Bronchial epithelial cell (primary cell): Measurements from ENCODE around the gene NCOA6. TPM values are rescaled to one million over a fixed set of nuclear protein-coding genes. Genes with fewer than 3 reads are reported as not detected.
"Not testable (repeated sequence)": the region's sequence is repeated elsewhere in the genome, so short reads cannot be mapped to it uniquely, and the experiment has no call there.

Experiments used
- DNase-seq: peaks from one replicate; pipeline ENCODE4 v3.0.0-alpha.2; 2010; ENCODE audit warnings: low read depth
- FAIRE-seq: peaks from 2 replicates; lab custom pipeline; 2011; peaks lifted over from hg19 to GRCh38; lab: Jason Lieb, UNC
- H3K27me3 ChIP-seq: 2 replicates; pipeline ENCODE4 v1.5.1; 2011; ENCODE audit warnings: low read length; ENCODE audit not compliant: control insufficient read depth, insufficient read depth
- H3K36me3 ChIP-seq: 2 replicates; pipeline ENCODE4 v1.5.1; 2011; ENCODE audit warnings: low read length; ENCODE audit not compliant: control insufficient read depth, insufficient read depth
- H3K4me3 ChIP-seq: 2 replicates; pipeline ENCODE4 v1.5.1; 2011; ENCODE audit warnings: mild to moderate bottlenecking, low read depth, low read length, control low read depth
- total RNA-seq: library from RNA; depleted of rRNA; stranded (reverse); fragments of >200 nt; gene quantifications from 2 replicates; pipeline ENCODE4 v1.2.1, GENCODE V29; 2014
- TF ChIP-seq, protein P1 (sequence below): IDR thresholded peaks from 2 replicates; pipeline ENCODE4 v1.5.1; 2011; ENCODE audit warnings: mild to moderate bottlenecking, moderate library complexity, low read length, control low read depth, inconsistent platforms; ENCODE audit not compliant: insufficient read depth, severe bottlenecking

The NCOA6 gene
- total RNA-seq, 1 donor from 2014 or later = 5.5 TPM

DNA sequence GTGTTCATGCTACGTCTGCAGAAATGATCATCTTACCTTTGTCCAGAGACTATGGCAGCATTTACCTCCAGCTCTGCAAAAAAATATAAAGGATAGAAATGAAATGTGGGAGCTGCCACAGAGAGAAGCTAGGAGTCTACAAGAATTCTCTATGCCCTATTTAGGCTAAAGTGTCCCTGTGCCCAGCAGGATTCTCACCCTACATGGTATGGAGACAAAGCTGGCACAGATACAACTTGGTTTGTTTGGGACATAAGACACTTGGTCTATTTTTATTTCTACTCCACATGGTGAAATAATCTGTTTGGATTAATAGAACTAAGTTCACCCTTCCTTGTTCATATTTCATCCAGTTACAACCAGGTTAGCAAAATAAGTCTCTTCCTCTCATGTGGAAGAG is 92.9 kb downstream of the NCOA6 start:
- no peak for FAIRE-seq
- peaks cover 11% of the 10 kb centered on the region for H3K36me3 ChIP-seq
- TF ChIP-seq, protein P1, sequence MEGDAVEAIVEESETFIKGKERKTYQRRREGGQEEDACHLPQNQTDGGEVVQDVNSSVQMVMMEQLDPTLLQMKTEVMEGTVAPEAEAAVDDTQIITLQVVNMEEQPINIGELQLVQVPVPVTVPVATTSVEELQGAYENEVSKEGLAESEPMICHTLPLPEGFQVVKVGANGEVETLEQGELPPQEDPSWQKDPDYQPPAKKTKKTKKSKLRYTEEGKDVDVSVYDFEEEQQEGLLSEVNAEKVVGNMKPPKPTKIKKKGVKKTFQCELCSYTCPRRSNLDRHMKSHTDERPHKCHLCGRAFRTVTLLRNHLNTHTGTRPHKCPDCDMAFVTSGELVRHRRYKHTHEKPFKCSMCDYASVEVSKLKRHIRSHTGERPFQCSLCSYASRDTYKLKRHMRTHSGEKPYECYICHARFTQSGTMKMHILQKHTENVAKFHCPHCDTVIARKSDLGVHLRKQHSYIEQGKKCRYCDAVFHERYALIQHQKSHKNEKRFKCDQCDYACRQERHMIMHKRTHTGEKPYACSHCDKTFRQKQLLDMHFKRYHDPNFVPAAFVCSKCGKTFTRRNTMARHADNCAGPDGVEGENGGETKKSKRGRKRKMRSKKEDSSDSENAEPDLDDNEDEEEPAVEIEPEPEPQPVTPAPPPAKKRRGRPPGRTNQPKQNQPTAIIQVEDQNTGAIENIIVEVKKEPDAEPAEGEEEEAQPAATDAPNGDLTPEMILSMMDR = no peak
- no peak for DNase-seq
- no peak overlapping the region for H3K4me3 ChIP-seq
- no peaks in the 10 kb centered on the region for H3K27me3 ChIP-seq

DNA sequence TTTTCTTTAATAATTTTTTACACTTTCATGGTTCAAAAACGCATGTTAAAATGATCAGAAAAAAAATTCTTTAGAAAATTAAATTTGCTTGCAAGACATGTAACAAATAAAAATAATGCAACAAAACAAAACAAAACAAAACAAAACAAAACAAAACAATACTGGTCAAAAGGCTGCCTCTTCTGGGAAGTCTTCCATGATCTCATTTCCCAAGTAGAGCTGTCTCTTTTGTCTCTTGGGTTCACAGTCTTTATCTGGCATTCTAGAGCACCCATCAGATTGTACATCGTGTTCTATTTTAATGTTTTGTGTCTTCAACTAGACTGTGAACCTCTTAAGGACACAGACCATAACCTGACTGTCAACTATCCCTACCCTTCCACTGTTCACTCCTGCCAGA is 96.0 kb downstream of the NCOA6 start:
- DNase-seq (no peak), FAIRE-seq (no peak)
- Histone ChIP-seq H3K4me3 (no peak overlapping the region), H3K27me3 (no peaks in the 10 kb centered on the region), H3K36me3 (peaks cover 10% of the 10 kb centered on the region)
- TF ChIP-seq, protein P1 = no peak

DNA sequence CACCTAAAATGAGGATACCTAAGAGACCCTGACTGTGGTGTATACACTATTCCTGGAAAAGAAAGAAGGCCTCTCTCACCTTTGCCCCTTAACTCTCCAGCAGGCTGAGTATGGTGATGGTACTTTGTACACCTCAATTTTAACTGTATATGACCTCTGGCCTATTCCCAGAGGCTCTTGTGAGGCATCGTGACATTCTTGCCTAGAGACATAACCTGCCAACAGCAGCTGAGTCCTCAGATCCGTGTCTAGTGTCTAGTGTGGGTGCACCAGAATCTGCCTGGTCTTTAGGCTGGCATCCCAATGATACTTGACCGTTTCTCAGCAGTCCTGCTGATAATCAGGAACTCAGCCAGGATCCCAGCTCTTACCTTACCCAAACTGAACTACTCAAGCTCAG is 101.3 kb downstream of the NCOA6 start:
- DNase-seq = no peak
- TF ChIP-seq, protein P1 = no peak
- no peak overlapping the region for H3K4me3 ChIP-seq
- H3K27me3 ChIP-seq = no peaks in the 10 kb centered on the region
- FAIRE-seq = no peak
- H3K36me3 ChIP-seq = peaks cover 9% of the 10 kb centered on the region

DNA sequence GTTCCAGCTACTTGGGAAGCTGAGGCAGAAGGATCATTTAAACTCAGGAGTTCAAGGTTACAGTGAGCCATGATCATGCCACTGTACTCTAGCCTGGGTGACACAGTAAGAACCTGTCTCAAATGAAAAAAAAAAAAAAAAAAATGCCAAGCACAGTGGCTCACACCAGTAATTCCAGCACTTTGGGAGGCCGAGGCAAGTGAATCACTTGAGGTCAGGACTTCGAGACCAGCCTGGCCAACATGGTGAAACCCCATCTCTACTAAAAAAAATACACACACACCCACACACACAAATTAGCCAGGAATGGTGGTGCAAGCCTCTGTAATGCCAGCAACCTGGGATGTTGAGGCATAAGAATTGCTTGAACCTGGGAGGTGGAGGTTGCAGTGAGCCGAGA is 102.9 kb downstream of the NCOA6 start:
- FAIRE-seq, H3K36me3 ChIP-seq, H3K4me3 ChIP-seq, DNase-seq, H3K27me3 ChIP-seq: not testable (repeated sequence)

DNA sequence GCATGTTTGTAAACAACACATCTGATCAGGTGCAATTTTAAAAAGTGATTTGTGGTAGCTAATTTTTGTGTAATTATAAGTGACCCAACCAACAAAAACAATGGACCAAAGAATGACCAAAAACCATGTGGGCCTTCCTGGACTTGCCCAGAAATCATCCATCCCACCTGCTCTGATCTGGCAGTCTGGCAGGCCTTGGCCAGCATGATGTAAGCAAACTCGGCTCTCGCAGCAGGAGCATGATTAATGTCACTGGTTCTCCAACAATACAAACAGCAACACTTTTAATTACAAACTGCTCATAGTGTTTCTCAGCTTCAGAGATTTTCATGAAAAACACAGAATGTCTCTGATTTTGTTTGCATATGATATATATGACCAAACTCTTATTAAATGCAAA is 105.2 kb downstream of the NCOA6 start:
- no peaks in the 10 kb centered on the region for H3K27me3 ChIP-seq
- H3K4me3 ChIP-seq = no peak overlapping the region
- FAIRE-seq = no peak
- DNase-seq = no peak
- TF ChIP-seq, protein P1 = no peak
- H3K36me3 ChIP-seq = peaks cover 5% of the 10 kb centered on the region

DNA sequence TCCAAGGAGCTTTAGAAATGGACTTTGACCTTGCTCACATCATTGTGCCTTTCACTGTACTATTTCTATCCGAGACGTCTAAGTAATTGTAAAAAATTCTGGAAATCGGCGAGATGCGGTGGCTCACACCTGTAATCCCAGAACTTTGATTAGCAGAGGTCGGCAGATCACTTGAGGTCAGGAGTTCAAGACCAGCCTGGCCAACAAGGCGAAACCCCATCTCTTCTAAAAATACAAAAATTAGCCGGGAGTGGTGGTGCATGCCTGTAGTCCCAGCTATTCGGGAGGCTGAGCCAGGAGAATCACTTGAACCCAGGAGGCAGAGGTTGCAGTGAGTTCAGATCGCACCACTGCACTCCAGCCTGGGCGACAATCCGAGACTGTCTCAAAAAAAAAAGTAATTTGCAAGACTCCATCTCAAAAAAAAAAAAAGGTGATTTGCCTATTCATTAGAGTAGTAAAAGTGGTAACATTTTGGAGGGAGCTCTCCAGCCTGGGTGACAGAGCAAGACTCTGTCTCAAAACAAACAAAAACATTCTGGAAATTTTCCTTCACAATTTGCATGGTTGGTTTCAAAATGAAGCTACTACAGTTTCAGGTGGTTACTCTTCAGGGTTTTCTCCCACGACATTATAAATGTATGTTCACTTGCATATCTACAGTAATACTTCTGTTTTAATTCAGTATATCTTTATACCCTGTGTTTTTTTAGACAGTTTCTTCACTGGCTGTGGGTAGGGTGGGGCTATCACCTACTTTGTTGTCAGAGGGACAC is 106.0 kb downstream of the NCOA6 start:
- not testable (repeated sequence) for H3K36me3 ChIP-seq, DNase-seq, H3K27me3 ChIP-seq, FAIRE-seq, H3K4me3 ChIP-seq
